SK-N-SH treated with all-trans-retinoic acid at 6 μM for 48 hours (cell line): ENCODE results near the gene ADGRF1.

Experiments used
- ATAC-seq: fragments of 200-7000 bp; cut with Tn5 transposase; 3 replicates; pipeline ENCODE4 v1.9.1; 2020; ENCODE audit warnings: mild to moderate bottlenecking, moderate library complexity
- ARNTL ChIP-seq: fragments of 450-650 bp; formaldehyde crosslinking; IDR thresholded peaks from 2 replicates; pipeline ENCODE4 v1.5.0; 2020; ENCODE audit warnings: low read depth, mild to moderate bottlenecking, moderate library complexity, borderline replicate concordance
- BACH2 ChIP-seq: fragments of 250-450 bp; sonication (Bioruptor Pico); IDR thresholded peaks from 2 replicates; pipeline ENCODE4 v1.9.0; 2021; ENCODE audit warnings: mild to moderate bottlenecking, borderline replicate concordance
- CREB5 ChIP-seq: fragments of 250-450 bp; sonication (Bioruptor Pico); IDR thresholded peaks from 2 replicates; pipeline ENCODE4 v1.5.1; 2020; ENCODE audit warnings: low read depth, mild to moderate bottlenecking, moderate library complexity
- CSDC2 ChIP-seq: fragments of 250-450 bp; sonication (Bioruptor Pico); IDR thresholded peaks from 2 replicates; pipeline ENCODE4 v1.5.0; 2020; ENCODE audit warnings: mild to moderate bottlenecking, moderate library complexity
- ESRRG ChIP-seq: fragments of 250-450 bp; sonication (Bioruptor Pico); IDR thresholded peaks from 2 replicates; pipeline ENCODE4 v1.6.1; 2021; ENCODE audit warnings: mild to moderate bottlenecking
- GLIS3 ChIP-seq: fragments of 250-450 bp; sonication (Bioruptor Pico); IDR thresholded peaks from 2 replicates; pipeline ENCODE4 v1.5.0; 2020; ENCODE audit warnings: mild to moderate bottlenecking, moderate library complexity
- ISL1 ChIP-seq: fragments of 250-450 bp; sonication (Bioruptor Pico); IDR thresholded peaks from 2 replicates; pipeline ENCODE4 v2.1.2; 2022; ENCODE audit warnings: mild to moderate bottlenecking, moderate library complexity
- OSR1 ChIP-seq: fragments of 250-450 bp; sonication (Bioruptor Pico); IDR thresholded peaks from 2 replicates; pipeline ENCODE4 v1.8.0; 2022; ENCODE audit warnings: moderate library complexity, mild to moderate bottlenecking, inconsistent platforms
- PATZ1 ChIP-seq: fragments of 250-450 bp; sonication (Bioruptor Pico); IDR thresholded peaks from 2 replicates; pipeline ENCODE4 v1.8.0; 2020; ENCODE audit warnings: mild to moderate bottlenecking, moderate library complexity, borderline replicate concordance
- POU6F1 ChIP-seq: fragments of 250-450 bp; sonication (Bioruptor Pico); IDR thresholded peaks from 2 replicates; pipeline ENCODE4 v1.8.0; 2021; ENCODE audit warnings: low read depth, mild to moderate bottlenecking, moderate library complexity, borderline replicate concordance
- PPARA ChIP-seq: fragments of 250-450 bp; sonication (Bioruptor Pico); IDR thresholded peaks from 2 replicates; pipeline ENCODE4 v1.5.0; 2020; ENCODE audit warnings: mild to moderate bottlenecking, borderline replicate concordance
- RARB ChIP-seq: fragments of 250-450 bp; sonication (Bioruptor Pico); IDR thresholded peaks from 2 replicates; pipeline ENCODE4 v1.8.0; 2021; ENCODE audit warnings: mild to moderate bottlenecking, moderate library complexity
- SNAI2 ChIP-seq: fragments of 250-450 bp; sonication (Bioruptor Pico); IDR thresholded peaks from 2 replicates; pipeline ENCODE4 v1.5.0; 2020; ENCODE audit warnings: mild to moderate bottlenecking, moderate library complexity
- TCF4 ChIP-seq: fragments of 250-450 bp; sonication (Bioruptor Pico); IDR thresholded peaks from 2 replicates; pipeline ENCODE4 v1.8.0; 2021; ENCODE audit warnings: mild to moderate bottlenecking, moderate library complexity, borderline replicate concordance
- TOX ChIP-seq: fragments of 250-450 bp; sonication (Bioruptor Pico); IDR thresholded peaks from 2 replicates; pipeline ENCODE4 v1.8.0; 2021; ENCODE audit warnings: mild to moderate bottlenecking, moderate library complexity, borderline replicate concordance
- ZC3H10 ChIP-seq: fragments of 250-450 bp; sonication (Bioruptor Pico); IDR thresholded peaks from 2 replicates; pipeline ENCODE4 v1.5.1; 2021; ENCODE audit warnings: mild to moderate bottlenecking, moderate library complexity
- ZFP3 ChIP-seq: fragments of 250-450 bp; sonication (Bioruptor Pico); IDR thresholded peaks from 2 replicates; pipeline ENCODE4 v1.5.0; 2020; ENCODE audit warnings: mild to moderate bottlenecking, moderate library complexity
- ZFP30 ChIP-seq: fragments of 450-650 bp; formaldehyde crosslinking; IDR thresholded peaks from 2 replicates; pipeline ENCODE4 v1.5.0; 2022; ENCODE audit warnings: mild to moderate bottlenecking, moderate library complexity
- ZNF565 ChIP-seq: fragments of 450-650 bp; formaldehyde crosslinking; conservative IDR thresholded peaks from 2 replicates; pipeline ENCODE4 v1.5.0; 2020; ENCODE audit warnings: low read depth, mild to moderate bottlenecking, moderate library complexity
- ZNF70 ChIP-seq: fragments of 450-650 bp; formaldehyde crosslinking; IDR thresholded peaks from 2 replicates; pipeline ENCODE4 v1.5.0; 2020; ENCODE audit warnings: mild to moderate bottlenecking, moderate library complexity
- ZNF8 ChIP-seq: fragments of 450-650 bp; formaldehyde crosslinking; IDR thresholded peaks from 2 replicates; pipeline ENCODE4 v1.5.0; 2020; ENCODE audit warnings: mild to moderate bottlenecking, moderate library complexity
- TF ChIP-seq, protein P1 (sequence below): fragments of 250-450 bp; sonication (Bioruptor Pico); IDR thresholded peaks from 2 replicates; pipeline ENCODE4 v1.5.1; 2021; ENCODE audit warnings: mild to moderate bottlenecking, moderate library complexity
- TF ChIP-seq, protein P2 (sequence below): fragments of 250-450 bp; sonication (Bioruptor Pico); IDR thresholded peaks from 2 replicates; pipeline ENCODE4 v1.5.0; 2020; ENCODE audit warnings: mild to moderate bottlenecking, moderate library complexity

Gene ADGRF1

DNA sequence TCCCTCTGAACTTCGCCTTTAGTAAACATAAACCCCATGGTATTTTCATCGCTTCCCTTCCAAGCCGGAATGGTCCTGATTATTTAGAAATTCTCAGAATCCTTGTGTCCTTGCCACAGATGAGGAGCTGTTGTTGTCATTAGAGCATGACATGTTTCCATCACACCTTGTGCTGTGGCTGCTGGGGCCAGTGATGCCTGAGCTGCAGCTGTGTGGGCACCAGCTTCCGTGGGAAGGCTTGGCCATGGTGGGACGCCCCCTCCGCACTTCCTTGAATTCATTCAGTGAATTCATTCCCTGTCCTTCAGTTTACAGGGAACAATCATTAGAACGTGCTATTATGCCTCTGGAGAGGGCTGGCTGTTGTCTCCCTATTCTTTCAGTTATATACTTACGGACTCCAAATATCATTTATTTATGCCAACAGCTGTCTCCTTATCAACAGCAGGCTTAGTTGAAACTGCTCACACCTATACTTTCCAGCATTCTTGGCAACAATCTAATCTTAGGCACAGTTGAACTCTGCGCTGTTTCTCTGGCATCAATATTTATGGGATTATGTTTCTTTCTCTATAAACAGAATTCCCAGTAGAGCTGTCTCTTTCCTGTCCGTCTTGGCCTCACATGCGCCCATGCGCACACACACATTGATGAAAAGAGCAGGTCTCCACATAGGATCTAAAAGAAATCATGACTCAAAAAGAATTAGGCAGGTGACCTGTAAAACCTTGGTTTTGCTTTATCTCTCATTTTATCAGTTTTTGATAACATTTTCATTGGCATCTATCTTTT lies 9.0 kb downstream of the ADGRF1 start:
- no peak for TF ChIP-seq ARNTL (CRISPR knock-in tag)
- no peak for TF ChIP-seq PPARA (CRISPR knock-in tag)
- TF ChIP-seq OSR1 (CRISPR knock-in tag): no peak
- TF ChIP-seq ISL1 (CRISPR knock-in tag): no peak
- TF ChIP-seq TOX (CRISPR knock-in tag): no peak
- no peak for ATAC-seq

DNA sequence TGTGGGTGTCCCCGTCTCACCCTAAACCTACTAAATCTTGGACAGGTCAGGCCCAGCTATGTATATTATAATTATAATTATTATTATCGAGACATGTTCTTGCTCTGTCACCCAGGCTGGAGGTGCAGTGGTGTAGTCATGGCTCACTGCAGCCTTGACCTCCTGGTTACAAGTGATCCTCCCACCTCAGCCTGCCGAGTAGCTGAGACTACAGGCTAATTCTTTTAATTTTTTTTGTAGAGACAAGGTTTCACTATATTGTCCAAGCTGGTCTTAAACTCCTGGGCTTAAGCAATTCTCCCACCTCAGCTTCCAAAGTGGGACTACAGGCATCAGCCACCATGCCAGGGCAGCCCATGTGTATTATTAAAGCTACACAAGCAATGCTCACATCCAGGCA lies 10.5 kb downstream of the ADGRF1 start:
- ATAC-seq: no peak
- TF ChIP-seq ZFP3 (CRISPR knock-in tag): no peak
- no peak for TF ChIP-seq TCF4
- no peak for TF ChIP-seq ARNTL (CRISPR knock-in tag)
- no peak for TF ChIP-seq ZNF70 (CRISPR knock-in tag)
- TF ChIP-seq ZNF565 (CRISPR knock-in tag): no peak
- no peak for TF ChIP-seq PPARA (CRISPR knock-in tag)
- no peak for TF ChIP-seq ISL1 (CRISPR knock-in tag)
- TF ChIP-seq, protein P1, sequence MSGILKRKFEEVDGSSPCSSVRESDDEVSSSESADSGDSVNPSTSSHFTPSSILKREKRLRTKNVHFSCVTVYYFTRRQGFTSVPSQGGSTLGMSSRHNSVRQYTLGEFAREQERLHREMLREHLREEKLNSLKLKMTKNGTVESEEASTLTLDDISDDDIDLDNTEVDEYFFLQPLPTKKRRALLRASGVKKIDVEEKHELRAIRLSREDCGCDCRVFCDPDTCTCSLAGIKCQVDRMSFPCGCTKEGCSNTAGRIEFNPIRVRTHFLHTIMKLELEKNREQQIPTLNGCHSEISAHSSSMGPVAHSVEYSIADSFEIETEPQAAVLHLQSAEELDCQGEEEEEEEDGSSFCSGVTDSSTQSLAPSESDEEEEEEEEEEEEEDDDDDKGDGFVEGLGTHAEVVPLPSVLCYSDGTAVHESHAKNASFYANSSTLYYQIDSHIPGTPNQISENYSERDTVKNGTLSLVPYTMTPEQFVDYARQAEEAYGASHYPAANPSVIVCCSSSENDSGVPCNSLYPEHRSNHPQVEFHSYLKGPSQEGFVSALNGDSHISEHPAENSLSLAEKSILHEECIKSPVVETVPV: no peak
- TF ChIP-seq PATZ1 (CRISPR knock-in tag): no peak
- TF ChIP-seq ZC3H10 (CRISPR knock-in tag): no peak
- no peak for TF ChIP-seq GLIS3 (CRISPR knock-in tag)
- no peak for TF ChIP-seq RARB (CRISPR knock-in tag)
- TF ChIP-seq CREB5: no peak
- no peak for TF ChIP-seq CSDC2 (CRISPR knock-in tag)
- TF ChIP-seq, protein P2, sequence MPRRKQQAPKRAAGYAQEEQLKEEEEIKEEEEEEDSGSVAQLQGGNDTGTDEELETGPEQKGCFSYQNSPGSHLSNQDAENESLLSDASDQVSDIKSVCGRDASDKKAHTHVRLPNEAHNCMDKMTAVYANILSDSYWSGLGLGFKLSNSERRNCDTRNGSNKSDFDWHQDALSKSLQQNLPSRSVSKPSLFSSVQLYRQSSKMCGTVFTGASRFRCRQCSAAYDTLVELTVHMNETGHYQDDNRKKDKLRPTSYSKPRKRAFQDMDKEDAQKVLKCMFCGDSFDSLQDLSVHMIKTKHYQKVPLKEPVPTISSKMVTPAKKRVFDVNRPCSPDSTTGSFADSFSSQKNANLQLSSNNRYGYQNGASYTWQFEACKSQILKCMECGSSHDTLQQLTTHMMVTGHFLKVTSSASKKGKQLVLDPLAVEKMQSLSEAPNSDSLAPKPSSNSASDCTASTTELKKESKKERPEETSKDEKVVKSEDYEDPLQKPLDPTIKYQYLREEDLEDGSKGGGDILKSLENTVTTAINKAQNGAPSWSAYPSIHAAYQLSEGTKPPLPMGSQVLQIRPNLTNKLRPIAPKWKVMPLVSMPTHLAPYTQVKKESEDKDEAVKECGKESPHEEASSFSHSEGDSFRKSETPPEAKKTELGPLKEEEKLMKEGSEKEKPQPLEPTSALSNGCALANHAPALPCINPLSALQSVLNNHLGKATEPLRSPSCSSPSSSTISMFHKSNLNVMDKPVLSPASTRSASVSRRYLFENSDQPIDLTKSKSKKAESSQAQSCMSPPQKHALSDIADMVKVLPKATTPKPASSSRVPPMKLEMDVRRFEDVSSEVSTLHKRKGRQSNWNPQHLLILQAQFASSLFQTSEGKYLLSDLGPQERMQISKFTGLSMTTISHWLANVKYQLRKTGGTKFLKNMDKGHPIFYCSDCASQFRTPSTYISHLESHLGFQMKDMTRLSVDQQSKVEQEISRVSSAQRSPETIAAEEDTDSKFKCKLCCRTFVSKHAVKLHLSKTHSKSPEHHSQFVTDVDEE (CRISPR knock-in tag): no peak
- TF ChIP-seq TOX (CRISPR knock-in tag): no peak
- TF ChIP-seq ZNF8: no peak
- TF ChIP-seq ZFP30 (CRISPR knock-in tag): no peak
- TF ChIP-seq SNAI2: no peak
- TF ChIP-seq, all 23 proteins: peak for 0

DNA sequence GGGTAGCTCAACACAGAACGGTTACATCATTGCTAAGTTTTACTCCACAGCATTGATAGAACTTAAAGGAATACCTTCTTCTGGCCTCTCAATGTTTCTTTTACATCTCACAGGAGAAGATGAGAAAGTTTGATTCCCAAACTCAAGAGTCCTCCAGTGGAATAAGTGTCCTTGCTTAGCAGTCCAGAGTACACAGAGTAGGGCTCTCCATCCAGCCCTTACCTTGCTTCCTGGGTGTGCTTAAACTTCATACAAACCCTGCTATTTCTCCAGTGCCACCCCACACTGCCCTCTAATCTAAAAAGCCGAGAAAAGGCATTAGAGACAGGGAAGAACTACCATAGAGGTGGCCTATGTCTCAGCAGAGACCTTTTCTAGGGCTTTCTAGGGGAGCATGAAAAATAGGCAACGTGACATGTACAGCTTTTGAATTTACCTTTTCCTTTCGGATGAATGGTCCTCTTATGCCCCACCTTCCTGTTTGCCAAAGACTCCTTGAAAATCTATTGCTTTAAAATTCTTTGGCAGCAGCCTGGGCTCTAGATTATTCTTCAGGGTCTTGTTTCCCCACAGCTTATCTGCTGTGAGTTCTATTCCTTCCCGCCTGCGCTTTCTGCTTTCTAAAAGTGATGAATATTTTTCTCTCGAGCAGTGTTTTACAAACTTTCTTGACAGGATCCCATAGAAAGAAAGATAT lies 12.1 kb downstream of the ADGRF1 start:
- no peak for ATAC-seq
- TF ChIP-seq ESRRG (CRISPR knock-in tag): no peak
- no peak for TF ChIP-seq ZNF8
- TF ChIP-seq BACH2 (CRISPR knock-in tag): no peak
- no peak for TF ChIP-seq CREB5
- no peak for TF ChIP-seq POU6F1
- TF ChIP-seq, protein P2 (CRISPR knock-in tag): no peak
- no peak for TF ChIP-seq CSDC2 (CRISPR knock-in tag)
- TF ChIP-seq GLIS3 (CRISPR knock-in tag): no peak
- TF ChIP-seq TOX (CRISPR knock-in tag): no peak
- no peak for TF ChIP-seq RARB (CRISPR knock-in tag)
- TF ChIP-seq, all 23 proteins: peak for 0
